Measurements from ENCODE around the gene AFAP1.

AFAP1 gene

DNA sequence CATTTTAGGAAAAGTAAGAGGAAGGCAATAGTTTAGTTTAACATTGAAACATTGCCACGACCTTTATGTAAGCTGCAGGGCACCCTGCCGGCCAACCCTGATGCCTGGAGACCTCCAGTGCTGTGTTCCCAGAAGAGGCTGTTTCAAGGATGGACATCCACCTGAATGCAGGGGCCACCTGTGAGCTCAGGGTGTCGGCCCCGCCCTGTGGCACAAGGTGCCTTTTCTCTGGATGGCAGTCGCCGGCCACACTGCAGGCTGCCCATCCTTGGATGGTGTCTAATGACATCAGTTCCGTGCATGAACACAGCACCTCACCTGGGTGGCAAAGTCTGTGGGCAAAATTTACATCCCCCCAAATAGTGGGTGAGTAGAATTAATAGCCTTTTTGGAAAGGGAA lies 180.0 kb downstream of the AFAP1 start:
- no peaks in the 10 kb centered on the region for H3K36me3 ChIP-seq (ENCODE audit: insufficient read depth, low read length)
- TF ChIP-seq EZH2phosphoT487 (IDR thresholded peaks at IDR 0.05; ENCODE audit: borderline replicate concordance): no peak
- TF ChIP-seq, protein P1, sequence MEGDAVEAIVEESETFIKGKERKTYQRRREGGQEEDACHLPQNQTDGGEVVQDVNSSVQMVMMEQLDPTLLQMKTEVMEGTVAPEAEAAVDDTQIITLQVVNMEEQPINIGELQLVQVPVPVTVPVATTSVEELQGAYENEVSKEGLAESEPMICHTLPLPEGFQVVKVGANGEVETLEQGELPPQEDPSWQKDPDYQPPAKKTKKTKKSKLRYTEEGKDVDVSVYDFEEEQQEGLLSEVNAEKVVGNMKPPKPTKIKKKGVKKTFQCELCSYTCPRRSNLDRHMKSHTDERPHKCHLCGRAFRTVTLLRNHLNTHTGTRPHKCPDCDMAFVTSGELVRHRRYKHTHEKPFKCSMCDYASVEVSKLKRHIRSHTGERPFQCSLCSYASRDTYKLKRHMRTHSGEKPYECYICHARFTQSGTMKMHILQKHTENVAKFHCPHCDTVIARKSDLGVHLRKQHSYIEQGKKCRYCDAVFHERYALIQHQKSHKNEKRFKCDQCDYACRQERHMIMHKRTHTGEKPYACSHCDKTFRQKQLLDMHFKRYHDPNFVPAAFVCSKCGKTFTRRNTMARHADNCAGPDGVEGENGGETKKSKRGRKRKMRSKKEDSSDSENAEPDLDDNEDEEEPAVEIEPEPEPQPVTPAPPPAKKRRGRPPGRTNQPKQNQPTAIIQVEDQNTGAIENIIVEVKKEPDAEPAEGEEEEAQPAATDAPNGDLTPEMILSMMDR (conservative IDR thresholded peaks at IDR 0.05; ENCODE audit: low read length): no peak
- H3F3A ChIP-seq (ENCODE audit: low read depth): no peaks in the 10 kb centered on the region
- H3K4me1 ChIP-seq (ENCODE audit: insufficient read depth, low read length, poor library complexity, severe bottlenecking): no peaks in the 10 kb centered on the region
- H3K4me2 ChIP-seq (ENCODE audit: low read depth, low read length, poor library complexity, severe bottlenecking): peak overlapping the region; percentile 54
- no peaks in the 10 kb centered on the region for H3K27me3 ChIP-seq (ENCODE audit: insufficient read depth, low read length, poor library complexity, severe bottlenecking)
- H4K20me1 ChIP-seq (ENCODE audit: insufficient read depth, low read length, poor library complexity, severe bottlenecking): no peaks in the 10 kb centered on the region
- H3K9ac ChIP-seq (ENCODE audit: low read depth, low read length, poor library complexity, severe bottlenecking): no peak overlapping the region
- peaks cover 3% of the 10 kb centered on the region; the same call in 1 of the 2 replicates for H3K9me3 ChIP-seq (ENCODE audit: insufficient read depth, low read depth, low read length)
- peak overlapping the region; percentile 56 for H3K4me3 ChIP-seq (ENCODE audit: low read length, poor library complexity, severe bottlenecking)
- peak overlapping the region; percentile 70; the same call in 1 of the 2 replicates for H2AFZ ChIP-seq (ENCODE audit: low read length)
- H3K9me2 ChIP-seq (replicated peaks; ENCODE audit: low read depth, low read length): no peaks in the 10 kb centered on the region
- H3K79me2 ChIP-seq (ENCODE audit: insufficient read depth, low read length): no peaks in the 10 kb centered on the region

DNA sequence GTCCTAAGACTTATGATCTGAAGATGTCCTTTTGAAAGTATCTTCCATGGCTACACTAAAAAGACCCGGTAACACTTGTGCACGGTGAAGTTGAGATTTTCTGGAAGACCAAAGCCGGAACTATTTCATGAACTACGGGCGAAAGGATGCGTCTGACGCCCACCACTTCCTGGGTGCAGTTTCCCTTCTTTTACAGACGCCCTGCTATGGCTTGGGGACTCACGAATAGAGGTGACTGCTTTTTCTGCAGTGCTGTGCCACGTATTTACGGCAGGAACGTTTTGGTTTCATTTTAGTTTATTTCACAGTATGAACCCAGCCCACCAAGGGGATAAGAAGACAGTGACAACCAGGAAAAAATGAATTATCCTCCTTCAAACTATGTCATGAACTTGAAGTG lies 180.4 kb downstream of the AFAP1 start:
- H4K20me1 ChIP-seq (ENCODE audit: insufficient read depth, low read length, poor library complexity, severe bottlenecking): no peaks in the 10 kb centered on the region
- no peaks in the 10 kb centered on the region for H3K79me2 ChIP-seq (ENCODE audit: insufficient read depth, low read length)
- H3K9me3 ChIP-seq (ENCODE audit: insufficient read depth, low read depth, low read length): peaks cover 3% of the 10 kb centered on the region; the same call in 1 of the 2 replicates
- peak overlapping the region; percentile 56 for H3K4me3 ChIP-seq (ENCODE audit: low read length, poor library complexity, severe bottlenecking)
- no peaks in the 10 kb centered on the region for H3K9me2 ChIP-seq (replicated peaks; ENCODE audit: low read depth, low read length)
- H3K9ac ChIP-seq (ENCODE audit: low read depth, low read length, poor library complexity, severe bottlenecking): no peak overlapping the region
- H3K27me3 ChIP-seq (ENCODE audit: insufficient read depth, low read length, poor library complexity, severe bottlenecking): no peaks in the 10 kb centered on the region
- no peaks in the 10 kb centered on the region for H3F3A ChIP-seq (ENCODE audit: low read depth)
- no peaks in the 10 kb centered on the region for H3K36me3 ChIP-seq (ENCODE audit: insufficient read depth, low read length)
- H3K4me2 ChIP-seq (ENCODE audit: low read depth, low read length, poor library complexity, severe bottlenecking): peak overlapping the region; percentile 54
- no peaks in the 10 kb centered on the region for H3K4me1 ChIP-seq (ENCODE audit: insufficient read depth, low read length, poor library complexity, severe bottlenecking)
- H2AFZ ChIP-seq (ENCODE audit: low read length): peak overlapping the region; percentile 70
- no peak for TF ChIP-seq EZH2phosphoT487 (IDR thresholded peaks at IDR 0.05; ENCODE audit: borderline replicate concordance)
- TF ChIP-seq, protein P1 (conservative IDR thresholded peaks at IDR 0.05; ENCODE audit: low read length): no peak

DNA sequence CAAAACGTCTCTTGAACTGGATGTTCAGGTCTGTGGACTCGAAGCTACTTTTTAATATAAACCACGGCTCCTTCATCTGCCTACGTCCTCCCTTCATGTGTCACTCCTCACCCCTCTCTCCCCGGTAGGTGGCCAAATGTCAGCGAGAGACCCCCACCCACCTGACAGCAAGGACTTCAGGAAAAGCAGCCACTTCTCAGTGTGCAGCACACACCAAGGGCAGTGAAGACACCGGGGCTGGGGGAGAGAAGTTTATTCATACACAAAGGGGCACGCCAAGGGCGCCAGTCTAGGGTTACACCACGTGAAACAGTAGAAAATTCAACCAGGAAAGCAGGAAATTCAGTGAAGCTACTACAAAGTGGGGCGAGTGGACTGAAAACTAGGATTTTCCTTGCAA lies 181.2 kb downstream of the AFAP1 start:
- TF ChIP-seq, protein P1 (conservative IDR thresholded peaks at IDR 0.05; ENCODE audit: low read length): no peak
- TF ChIP-seq EZH2phosphoT487 (IDR thresholded peaks at IDR 0.05; ENCODE audit: borderline replicate concordance): no peak
- H2AFZ ChIP-seq (ENCODE audit: low read length): no peak overlapping the region
- H3K9me3 ChIP-seq (ENCODE audit: insufficient read depth, low read depth, low read length): peaks cover 3% of the 10 kb centered on the region; the same call in 1 of the 2 replicates
- no peak overlapping the region for H3K9ac ChIP-seq (ENCODE audit: low read depth, low read length, poor library complexity, severe bottlenecking)
- no peaks in the 10 kb centered on the region for H3F3A ChIP-seq (ENCODE audit: low read depth)
- H4K20me1 ChIP-seq (ENCODE audit: insufficient read depth, low read length, poor library complexity, severe bottlenecking): no peaks in the 10 kb centered on the region
- no peaks in the 10 kb centered on the region for H3K79me2 ChIP-seq (ENCODE audit: insufficient read depth, low read length)
- no peak overlapping the region for H3K4me2 ChIP-seq (ENCODE audit: low read depth, low read length, poor library complexity, severe bottlenecking)
- no peaks in the 10 kb centered on the region for H3K36me3 ChIP-seq (ENCODE audit: insufficient read depth, low read length)
- no peaks in the 10 kb centered on the region for H3K27me3 ChIP-seq (ENCODE audit: insufficient read depth, low read length, poor library complexity, severe bottlenecking)
- no peaks in the 10 kb centered on the region for H3K4me1 ChIP-seq (ENCODE audit: insufficient read depth, low read length, poor library complexity, severe bottlenecking)
- no peaks in the 10 kb centered on the region for H3K9me2 ChIP-seq (replicated peaks; ENCODE audit: low read depth, low read length)
- H3K4me3 ChIP-seq (ENCODE audit: low read length, poor library complexity, severe bottlenecking): no peak overlapping the region

All from Loucy (cell line).